Measurements from ENCODE around the gene MYH6. TPM values are rescaled to one million over a fixed set of nuclear protein-coding genes. Genes with fewer than 3 reads are reported as not detected.

The MYH6 gene
- total RNA-seq, 1 experiment from 2014 or later, result 0.09 TPM

GRCh38 chr14:23372509-23372908 is 35.6 kb downstream of the MYH6 start, which contains the start of gene IL25 (continued):
- TF ChIP-seq STAT6 (CRISPR knock-in tag; conservative IDR thresholded peaks at IDR 0.05; ENCODE audit: low read depth) (no peak), ZNF317 (CRISPR knock-in tag; IDR thresholded peaks at IDR 0.05; ENCODE audit: borderline replicate concordance, low read depth) (no peak), IRF1 (CRISPR knock-in tag; IDR thresholded peaks at IDR 0.05) (no peak), NFYB (CRISPR knock-in tag; conservative IDR thresholded peaks at IDR 0.05; ENCODE audit: low read depth) (no peak), OVOL2 (CRISPR knock-in tag; IDR thresholded peaks at IDR 0.05; ENCODE audit: borderline replicate concordance) (no peak), MYBL2 (CRISPR knock-in tag; IDR thresholded peaks at IDR 0.05) (no peak), SMAD4 (CRISPR knock-in tag; IDR thresholded peaks at IDR 0.05) (no peak)

GRCh38 chr14:23371865-23372264 is 36.2 kb downstream of the MYH6 start:
- ATAC-seq (no peak), DNase-seq (ENCODE audit: low spot score) (no peak)
- peaks cover 66% of the 10 kb centered on the region for H3K27me3 Mint-ChIP-seq (ENCODE audit: low read depth)
- CTCF ChIA-PET, result interaction anchor here (0.6 to 7.7 kb wide), 3 partner anchors 9 to 96 kb away, joined by 3 to 82 read pairs (median 3); no protein-coding TSS in a partner anchor
- TF ChIP-seq ZNF396 (CRISPR knock-in tag; IDR thresholded peaks at IDR 0.05; ENCODE audit: borderline replicate concordance) (no peak), CTCF (IDR thresholded peaks at IDR 0.05) (no peak), MLX (CRISPR knock-in tag; IDR thresholded peaks at IDR 0.05) (no peak), ELF4 (CRISPR knock-in tag; IDR thresholded peaks at IDR 0.05; ENCODE audit: low read depth) (no peak), ZBTB21 (CRISPR knock-in tag; IDR thresholded peaks at IDR 0.05; ENCODE audit: borderline replicate concordance) (no peak), GABPB1 (CRISPR knock-in tag; IDR thresholded peaks at IDR 0.05) (no peak), ZNF232 (CRISPR knock-in tag; IDR thresholded peaks at IDR 0.05) (no peak), ZNF219 (CRISPR knock-in tag; IDR thresholded peaks at IDR 0.05; ENCODE audit: borderline replicate concordance) (no peak), AR (CRISPR knock-in tag; IDR thresholded peaks at IDR 0.05) (no peak), ATF3 (CRISPR knock-in tag; conservative IDR thresholded peaks at IDR 0.05) (no peak), TCF7 (CRISPR knock-in tag; IDR thresholded peaks at IDR 0.05; ENCODE audit: low read depth) (no peak), OVOL2 (CRISPR knock-in tag; IDR thresholded peaks at IDR 0.05; ENCODE audit: borderline replicate concordance) (no peak), NFATC4 (CRISPR knock-in tag; IDR thresholded peaks at IDR 0.05) (no peak), HMGA2 (CRISPR knock-in tag; IDR thresholded peaks at IDR 0.05) (no peak), PRDM15 (CRISPR knock-in tag; IDR thresholded peaks at IDR 0.05) (no peak), MYBL2 (CRISPR knock-in tag; IDR thresholded peaks at IDR 0.05) (no peak), E2F5 (CRISPR knock-in tag; IDR thresholded peaks at IDR 0.05) (no peak)
- H3K9me3 Mint-ChIP-seq, result no peaks in the 10 kb centered on the region
- H3K4me3 Mint-ChIP-seq, result no peak overlapping the region
- H3K4me1 Mint-ChIP-seq, result peaks cover 12% of the 10 kb centered on the region
- H3K27ac Mint-ChIP-seq, result no peak overlapping the region
- H3K36me3 Mint-ChIP-seq, result no peaks in the 10 kb centered on the region
- POLR2A ChIA-PET, result interaction anchor here (0.7 kb wide), 1 partner anchor 1963 kb away, joined by 3 read pairs; no protein-coding TSS in a partner anchor
